A549 (cell line): Measurements from ENCODE around the gene GBA2. TPM values are rescaled to one million over a fixed set of nuclear protein-coding genes. Genes with fewer than 3 reads are reported as not detected.

ENCODE experiments used
- ATAC-seq, 2 experiments: fragments of 200-7000 bp in 1 of 2; fragments of >200 bp in 1 of 2; cut with Nextera tagmentation in 1 of 2; cut with Tn5 transposase in 1 of 2; 3 replicates each; pipeline versions ENCODE4 v1.8.0 to v1.9.1; 2018 to 2020; ENCODE audit warnings: mild to moderate bottlenecking in 1 of 2, moderate library complexity in 1 of 2
- CTCF ChIA-PET: fragments of 300-600 bp; sonication (Branson Sonifier 250); formaldehyde crosslinking; extraction: SDS; loops from one replicate; lab custom pipeline; 2021; ENCODE audit warnings: antibody characterized with exemption, inconsistent platforms; lab: Yijun Ruan, JAX
- POLR2A ChIA-PET: fragments of 350-600 bp; formaldehyde crosslinking; extraction: SDS; loops from one replicate; lab custom pipeline; 2021; ENCODE audit warnings: antibody characterized with exemption, inconsistent platforms; lab: Yijun Ruan, JAX
- DNase-seq, 2 experiments: peaks; one replicate each; pipeline versions ENCODE4 v3.0.0 to v3.0.0-alpha.2; 2011 to 2016; ENCODE audit warnings: low read depth in 1 of 2, low spot score in 1 of 2
- FAIRE-seq: peaks from 2 replicates; lab custom pipeline; 2011; peaks lifted over from hg19 to GRCh38; lab: Jason Lieb, UNC
- H3K27ac ChIP-seq, 2 experiments: fragments of >200 bp; sonication (Bioruptor Twin); formaldehyde crosslinking; 3 replicates each; pipeline ENCODE4 v1.5.1; 2016 to 2017
- H3K4me1 ChIP-seq: fragments of >200 bp; sonication (Bioruptor Twin); formaldehyde crosslinking; 3 replicates; pipeline ENCODE4 v1.6.1; 2016
- H3K4me2 ChIP-seq: fragments of >200 bp; sonication (Bioruptor Twin); formaldehyde crosslinking; 3 replicates; pipeline ENCODE4 v1.6.1; 2016
- H3K4me3 ChIP-seq: fragments of >200 bp; sonication (Bioruptor Twin); formaldehyde crosslinking; 3 replicates; pipeline ENCODE4 v1.5.1; 2016
- H3K9me3 ChIP-seq: fragments of >200 bp; sonication (Bioruptor Twin); formaldehyde crosslinking; 3 replicates; pipeline ENCODE4 v1.6.1; 2016
- ATOH8 ChIP-seq: fragments of 250-450 bp; sonication (Bioruptor Pico); IDR thresholded peaks from 2 replicates; pipeline ENCODE4 v1.5.0; 2020; ENCODE audit warnings: low read depth, mild to moderate bottlenecking, moderate library complexity
- CBX2 ChIP-seq: fragments of 200-600 bp; sonication (generic); IDR thresholded peaks from 2 replicates; pipeline ENCODE4 v1.6.1; 2016; ENCODE audit warnings: low read depth, mild to moderate bottlenecking, borderline replicate concordance
- CHD4 ChIP-seq: fragments of 200-600 bp; sonication (generic); IDR thresholded peaks from 2 replicates; pipeline ENCODE4 v1.6.1; 2016; ENCODE audit warnings: antibody characterized with exemption, mild to moderate bottlenecking, borderline replicate concordance
- EHMT2 ChIP-seq: fragments of 200-600 bp; sonication (generic); IDR thresholded peaks from 2 replicates; pipeline ENCODE4 v1.6.1; 2016; ENCODE audit warnings: antibody characterized with exemption, low read depth, mild to moderate bottlenecking, moderate library complexity
- ELK1 ChIP-seq: fragments of 150-350 bp; IDR thresholded peaks from 2 replicates; pipeline ENCODE4 v1.6.1; 2014; ENCODE audit warnings: low read depth, mild to moderate bottlenecking, low read length
- EP300 ChIP-seq, 2 experiments: fragments of >200 bp; sonication (Bioruptor Twin); formaldehyde crosslinking; IDR thresholded peaks; 2 replicates in 1 of 2; 3 replicates in 1 of 2; pipeline ENCODE4 v1.6.1; 2016 to 2017
- FOSB ChIP-seq: fragments of 250-450 bp; sonication (Bioruptor Pico); IDR thresholded peaks from 2 replicates; pipeline ENCODE4 v1.5.0; 2020; ENCODE audit warnings: mild to moderate bottlenecking, moderate library complexity
- FOXS1 ChIP-seq: fragments of 250-450 bp; sonication (Bioruptor Pico); IDR thresholded peaks from 2 replicates; pipeline ENCODE4 v1.5.0; 2020; ENCODE audit warnings: mild to moderate bottlenecking, moderate library complexity
- HDAC2 ChIP-seq: fragments of 200-600 bp; sonication (generic); IDR thresholded peaks from 2 replicates; pipeline ENCODE4 v1.6.1; 2016
- HMGXB4 ChIP-seq: fragments of 250-450 bp; sonication (Bioruptor Pico); IDR thresholded peaks from 2 replicates; pipeline ENCODE4 v1.5.0; 2021; ENCODE audit warnings: mild to moderate bottlenecking, moderate library complexity, borderline replicate concordance
- HOXA7 ChIP-seq: fragments of 250-450 bp; sonication (Bioruptor Pico); IDR thresholded peaks from 2 replicates; pipeline ENCODE4 v1.5.0; 2020; ENCODE audit warnings: mild to moderate bottlenecking, moderate library complexity
- KDM5A ChIP-seq: fragments of 200-600 bp; sonication (generic); IDR thresholded peaks from 2 replicates; pipeline ENCODE4 v1.6.1; 2016; ENCODE audit warnings: antibody characterized with exemption, mild to moderate bottlenecking
- NPAS2 ChIP-seq: fragments of 250-450 bp; sonication (Bioruptor Pico); IDR thresholded peaks from 2 replicates; pipeline ENCODE4 v1.8.0; 2022; ENCODE audit warnings: mild to moderate bottlenecking, moderate library complexity, borderline replicate concordance
- POLR2A ChIP-seq: IDR thresholded peaks from 2 replicates; pipeline ENCODE4 v1.6.1; 2012; ENCODE audit warnings: mild to moderate bottlenecking, low read length
- POLR2AphosphoS2 ChIP-seq: conservative IDR thresholded peaks from 2 replicates; pipeline ENCODE4 v1.6.1; 2012; ENCODE audit warnings: low read length, improper control_type of control experiment, inconsistent platforms
- RARB ChIP-seq: fragments of 250-450 bp; sonication (Bioruptor Pico); IDR thresholded peaks from 2 replicates; pipeline ENCODE4 v1.8.0; 2021; ENCODE audit warnings: mild to moderate bottlenecking, moderate library complexity
- RFX5 ChIP-seq: fragments of 450-650 bp; IDR thresholded peaks from 2 replicates; pipeline ENCODE4 v1.7.1; 2014; ENCODE audit warnings: antibody characterized with exemption, mild to moderate bottlenecking, moderate library complexity
- RNF2 ChIP-seq: fragments of 200-600 bp; sonication (generic); IDR thresholded peaks from 2 replicates; pipeline ENCODE4 v1.6.1; 2016; ENCODE audit warnings: low read depth, mild to moderate bottlenecking, antibody characterized with exemption, moderate library complexity, borderline replicate concordance
- SMC3 ChIP-seq: fragments of >200 bp; sonication (Bioruptor Twin); formaldehyde crosslinking; IDR thresholded peaks from 3 replicates; pipeline ENCODE4 v1.6.1; 2018; ENCODE audit warnings: inconsistent platforms
- TFCP2L1 ChIP-seq: fragments of 250-450 bp; sonication (Bioruptor Pico); IDR thresholded peaks from 2 replicates; pipeline ENCODE4 v1.5.0; 2021; ENCODE audit warnings: mild to moderate bottlenecking
- TP53 ChIP-seq: fragments of 250-450 bp; sonication (Bioruptor Pico); IDR thresholded peaks from 2 replicates; pipeline ENCODE4 v1.5.0; 2021; ENCODE audit warnings: mild to moderate bottlenecking, moderate library complexity
- USF2 ChIP-seq: fragments of 450-650 bp; IDR thresholded peaks from 2 replicates; pipeline ENCODE4 v1.6.1; 2014; ENCODE audit warnings: antibody characterized with exemption
- ZSCAN20 ChIP-seq: fragments of 250-450 bp; sonication (Bioruptor Pico); IDR thresholded peaks from 2 replicates; pipeline ENCODE4 v1.8.0; 2022; ENCODE audit warnings: mild to moderate bottlenecking, moderate library complexity
- WGBS: methylation state at CpG from one replicate; pipeline ENCODE4 v1.1.6; 2017; ENCODE audit errors: missing lambda C conversion rate; 5-methylcytosine and 5-hydroxymethylcytosine counted together
- polyA plus RNA-seq, 4 experiments: library from polyadenylated mRNA; depleted of rRNA in 3 of 4; stranded (reverse); fragments of >200 nt; fragmentation: RNase III in 1 of 4; extraction: RNeasy Plus Mini Kit Qiagen cat#74134 plus additional on column Dnase treatment in 1 of 4; gene quantifications; 2 replicates in 3 of 4; 3 replicates in 1 of 4; pipeline ENCODE4 v1.2.3, GENCODE V29; 2011 to 2017

Gene GBA2
- polyA plus RNA-seq, 2 of the 4 experiments (the other 2 are of a cell fraction): 38.9 to 40.0 TPM

GRCh38 chr9:35797311-35798109 lies 48.5 kb upstream of the GBA2 start (continued):
- TF ChIP-seq FOSB (CRISPR knock-in tag): no peak
- no peak for TF ChIP-seq TFCP2L1
- TF ChIP-seq HDAC2: no peak
- TF ChIP-seq POLR2A: no peak
- no peak for TF ChIP-seq NPAS2 (CRISPR knock-in tag)
- TF ChIP-seq, all 56 proteins: peak for 0

GRCh38 chr9:35795695-35796094 lies 46.7 kb upstream of the GBA2 start:
- CTCF ChIA-PET: interaction anchor here (0.6 to 3.2 kb wide), 8 partner anchors 10 to 157 kb away, joined by 3 to 11 read pairs (median 6); partner anchors contain the start of gene HINT2
- ATAC-seq: peak in 1 of 2 experiments; percentile 49; a peak in 1 of 6 replicates

GRCh38 chr9:35793461-35793860 lies 44.4 kb upstream of the GBA2 start:
- Histone ChIP-seq H3K4me2 (no peak overlapping the region), H3K9me3 (no peaks in the 10 kb centered on the region), H3K27ac (no peak overlapping the region), H3K4me3 (no peak overlapping the region)
- 86% methylated on average over 2 of the region's 2 CpGs for WGBS
- DNase-seq (no peak), FAIRE-seq (no peak)
- CTCF ChIA-PET: interaction anchor here (0.5 to 2.7 kb wide), 5 partner anchors 19 to 88 kb away, joined by 3 to 26 read pairs (median 5); partner anchors contain the start of genes HINT2 and SPAG8
- TF ChIP-seq RNF2 (no peak), ATOH8 (CRISPR knock-in tag) (no peak), RARB (CRISPR knock-in tag) (no peak)
- TF ChIP-seq, all 56 proteins: peak for 0
- H3K4me1 ChIP-seq: peaks cover 27% of the 10 kb centered on the region
- no peak for ATAC-seq
- POLR2A ChIA-PET: no interaction called here

More at GRCh38 chr9:35795695-35796094, 46.7 kb upstream of the GBA2 start:
- H3K4me2 ChIP-seq: peak overlapping the region; percentile 12; the same call in 2 of the 3 replicates
- H3K4me3 ChIP-seq: no peak overlapping the region
- H3K27ac ChIP-seq: no peak overlapping the region
- TF ChIP-seq ZSCAN20 (CRISPR knock-in tag): no peak
- TF ChIP-seq HMGXB4: no peak
- TF ChIP-seq POLR2AphosphoS2: no peak
- TF ChIP-seq CHD4: no peak
- TF ChIP-seq EP300 (IDR thresholded peaks at IDR 0.05): no peak
- FAIRE-seq: peak; percentile 43
- H3K9me3 ChIP-seq: no peaks in the 10 kb centered on the region
- POLR2A ChIA-PET: no interaction called here
- no peak for DNase-seq
- H3K4me1 ChIP-seq: peaks cover 33% of the 10 kb centered on the region

- ChIA-PET CTCF (interaction anchor here (1.1 to 2.7 kb wide), 5 partner anchors 20 to 118 kb away, joined by 3 to 26 read pairs (median 4); partner anchors contain the start of genes HINT2 and SPAG8), POLR2A (no interaction called here)
- Histone ChIP-seq H3K27ac (no peak overlapping the region), H3K9me3 (no peaks in the 10 kb centered on the region), H3K4me2 (no peak overlapping the region), H3K4me1 (peaks cover 21% of the 10 kb centered on the region), H3K4me3 (no peak overlapping the region)
- TF ChIP-seq ATOH8 (CRISPR knock-in tag) (no peak), RFX5 (no peak), HOXA7 (CRISPR knock-in tag) (no peak), EHMT2 (no peak), TP53 (no peak), RARB (CRISPR knock-in tag) (no peak), SMC3 (no peak), FOXS1 (CRISPR knock-in tag) (no peak), USF2 (no peak), POLR2A (no peak), ELK1 (no peak), KDM5A (no peak), NPAS2 (CRISPR knock-in tag) (no peak), CHD4 (no peak), EP300 (IDR thresholded peaks at IDR 0.05) (no peak), CBX2 (no peak)
- no peak for ATAC-seq
- DNase-seq: no peak
- FAIRE-seq: no peak
- 93% methylated on average over 5 of the region's 14 CpGs for WGBS
Observed at GRCh38 chr9:35792826-35793225, 43.8 kb upstream of the GBA2 start.
